Stimulated activated CD4-positive, alpha-beta T cell treated with anti-CD3 and anti-CD28 coated beads, Interleukin-2, amount 100 ng/mL, for 4 hours (primary cell): ENCODE results near the gene TM2D1.

Experiments used
- DNase-seq: peaks from one replicate; pipeline ENCODE4 v3.0.0-alpha.2; 2020; ENCODE audit warnings: low read depth

TM2D1 gene

GRCh38 chr1:61644303-61644702, 80.6 kb downstream of the TM2D1 start:
- DNase-seq = no peak

GRCh38 chr1:61642475-61643232, 82.3 kb downstream of the TM2D1 start:
- no peak for DNase-seq

- peak; percentile 33 for DNase-seq
Measured at GRCh38 chr1:61641578-61642336, 83.2 kb downstream of the TM2D1 start.

GRCh38 chr1:61640531-61641530, 84.1 kb downstream of the TM2D1 start:
- DNase-seq = no peak

GRCh38 chr1:61639608-61640336, 85.2 kb downstream of the TM2D1 start:
- no peak for DNase-seq

- no peak for DNase-seq
Measured at GRCh38 chr1:61638911-61639605, 85.9 kb downstream of the TM2D1 start.

GRCh38 chr1:61638296-61638695, 86.6 kb downstream of the TM2D1 start:
- DNase-seq = no peak

GRCh38 chr1:61637470-61637869, 87.5 kb downstream of the TM2D1 start:
- DNase-seq = no peak

- DNase-seq = no peak
Measured at GRCh38 chr1:61636814-61637213, 88.1 kb downstream of the TM2D1 start.

- no peak for DNase-seq
Measured at GRCh38 chr1:61636376-61636775, 88.6 kb downstream of the TM2D1 start.

GRCh38 chr1:61635557-61635956, 89.4 kb downstream of the TM2D1 start:
- DNase-seq = no peak

GRCh38 chr1:61631436-61631835, 93.5 kb downstream of the TM2D1 start:
- no peak for DNase-seq
